ENCODE results near the gene MACROD1. TPM values are rescaled to one million over a fixed set of nuclear protein-coding genes. Genes with fewer than 3 reads are reported as not detected.

Gene MACROD1
- polyA plus RNA-seq, 1 donor (not counting 4 experiments of a cell fraction or from before 2014, with no cell fraction given) = 4.6 TPM

DNA sequence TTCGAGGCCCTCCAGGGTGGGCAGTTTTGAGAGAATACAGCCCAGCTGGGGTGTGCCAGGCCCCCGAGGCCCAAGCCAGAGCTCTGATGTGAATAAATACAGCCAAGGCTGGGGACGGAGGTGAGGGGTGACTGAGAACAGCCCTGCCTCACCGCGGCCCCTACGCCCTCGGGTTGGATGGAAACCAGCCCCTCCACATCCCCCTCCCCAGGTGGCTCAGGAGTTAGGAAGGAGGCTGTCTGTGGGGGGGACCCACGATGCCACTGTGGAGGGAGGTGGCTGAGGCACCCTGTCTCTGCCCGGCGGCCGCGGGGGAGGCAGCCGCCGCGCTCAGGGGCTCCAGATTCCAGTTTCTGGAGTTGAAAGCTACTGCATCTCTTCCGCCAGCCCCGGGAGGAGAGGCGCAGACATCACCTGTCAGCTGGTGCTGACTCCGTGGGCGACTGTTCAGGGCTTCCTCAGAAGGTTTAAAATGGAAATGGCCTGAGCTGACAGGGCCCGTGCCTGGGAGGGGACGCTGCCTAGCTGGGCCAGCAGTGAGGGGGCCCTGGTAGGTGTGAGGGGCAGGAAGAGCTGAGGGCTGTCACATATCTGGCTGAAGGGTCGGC, 128.8 kb downstream of the MACROD1 start:
- no peak overlapping the region for H2AFZ ChIP-seq (ENCODE audit: control insufficient read depth, low read length)
- H3K27ac ChIP-seq (ENCODE audit: control insufficient read depth, insufficient read depth, low read length) = no peak overlapping the region
- dilution Hi-C loops (cut with MboI; ENCODE audit: extremely low pct_ligation_motif_present, low sequenced_read_pairs) = no loop called here
- no peak for FAIRE-seq
- no peak overlapping the region for H3K4me2 ChIP-seq (ENCODE audit: control insufficient read depth, extremely low read depth, insufficient read depth, low read depth, low read length)
- no peaks in the 10 kb centered on the region for H3K4me1 ChIP-seq (ENCODE audit: control insufficient read depth, extremely low read depth, insufficient read depth, low read length)
- peaks cover 4% of the 10 kb centered on the region for H4K20me1 ChIP-seq (ENCODE audit: control insufficient read depth, extremely low read depth, insufficient read depth, low read length)
- H3K9me3 ChIP-seq (ENCODE audit: control insufficient read depth, low read depth, low read length) = no peaks in the 10 kb centered on the region
- H3K9ac ChIP-seq (ENCODE audit: control insufficient read depth, extremely low read depth, insufficient read depth, low read length) = no peak overlapping the region
- no peaks in the 10 kb centered on the region for H3K79me2 ChIP-seq (ENCODE audit: control insufficient read depth, insufficient read depth, low read length)
- no peak overlapping the region for H3K4me3 ChIP-seq (ENCODE audit: control insufficient read depth in 2 of 3, extremely low read depth in 1 of 3, insufficient read depth in 2 of 3, low read depth in 1 of 3, low read length in 3 of 3)
- H3K9me1 ChIP-seq (ENCODE audit: control insufficient read depth, extremely low read depth, insufficient read depth, low read length) = no peaks in the 10 kb centered on the region
- peaks cover 54% of the 10 kb centered on the region for H3K27me3 ChIP-seq (ENCODE audit: control insufficient read depth, extremely low read depth, insufficient read depth, low read length)
- DNase-seq (ENCODE audit: low read depth, low spot score) = no peak
- no peaks in the 10 kb centered on the region for H3K36me3 ChIP-seq (ENCODE audit: control insufficient read depth in 2 of 2, extremely low read depth in 1 of 2, insufficient read depth in 2 of 2, low read length in 2 of 2)
- TF ChIP-seq, protein P1, sequence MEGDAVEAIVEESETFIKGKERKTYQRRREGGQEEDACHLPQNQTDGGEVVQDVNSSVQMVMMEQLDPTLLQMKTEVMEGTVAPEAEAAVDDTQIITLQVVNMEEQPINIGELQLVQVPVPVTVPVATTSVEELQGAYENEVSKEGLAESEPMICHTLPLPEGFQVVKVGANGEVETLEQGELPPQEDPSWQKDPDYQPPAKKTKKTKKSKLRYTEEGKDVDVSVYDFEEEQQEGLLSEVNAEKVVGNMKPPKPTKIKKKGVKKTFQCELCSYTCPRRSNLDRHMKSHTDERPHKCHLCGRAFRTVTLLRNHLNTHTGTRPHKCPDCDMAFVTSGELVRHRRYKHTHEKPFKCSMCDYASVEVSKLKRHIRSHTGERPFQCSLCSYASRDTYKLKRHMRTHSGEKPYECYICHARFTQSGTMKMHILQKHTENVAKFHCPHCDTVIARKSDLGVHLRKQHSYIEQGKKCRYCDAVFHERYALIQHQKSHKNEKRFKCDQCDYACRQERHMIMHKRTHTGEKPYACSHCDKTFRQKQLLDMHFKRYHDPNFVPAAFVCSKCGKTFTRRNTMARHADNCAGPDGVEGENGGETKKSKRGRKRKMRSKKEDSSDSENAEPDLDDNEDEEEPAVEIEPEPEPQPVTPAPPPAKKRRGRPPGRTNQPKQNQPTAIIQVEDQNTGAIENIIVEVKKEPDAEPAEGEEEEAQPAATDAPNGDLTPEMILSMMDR (optimal IDR thresholded peaks at IDR 0.05 in 1 of 3, IDR thresholded peaks at IDR 0.05 in 1 of 3, conservative IDR thresholded peaks at IDR 0.05 in 1 of 3; ENCODE audit: extremely low read depth in 1 of 3, insufficient read depth in 2 of 3, low read length in 3 of 3) = no peak
- peak; percentile 27 for TF ChIP-seq EZH2 (IDR thresholded peaks at IDR 0.05; ENCODE audit: low read length)

DNA sequence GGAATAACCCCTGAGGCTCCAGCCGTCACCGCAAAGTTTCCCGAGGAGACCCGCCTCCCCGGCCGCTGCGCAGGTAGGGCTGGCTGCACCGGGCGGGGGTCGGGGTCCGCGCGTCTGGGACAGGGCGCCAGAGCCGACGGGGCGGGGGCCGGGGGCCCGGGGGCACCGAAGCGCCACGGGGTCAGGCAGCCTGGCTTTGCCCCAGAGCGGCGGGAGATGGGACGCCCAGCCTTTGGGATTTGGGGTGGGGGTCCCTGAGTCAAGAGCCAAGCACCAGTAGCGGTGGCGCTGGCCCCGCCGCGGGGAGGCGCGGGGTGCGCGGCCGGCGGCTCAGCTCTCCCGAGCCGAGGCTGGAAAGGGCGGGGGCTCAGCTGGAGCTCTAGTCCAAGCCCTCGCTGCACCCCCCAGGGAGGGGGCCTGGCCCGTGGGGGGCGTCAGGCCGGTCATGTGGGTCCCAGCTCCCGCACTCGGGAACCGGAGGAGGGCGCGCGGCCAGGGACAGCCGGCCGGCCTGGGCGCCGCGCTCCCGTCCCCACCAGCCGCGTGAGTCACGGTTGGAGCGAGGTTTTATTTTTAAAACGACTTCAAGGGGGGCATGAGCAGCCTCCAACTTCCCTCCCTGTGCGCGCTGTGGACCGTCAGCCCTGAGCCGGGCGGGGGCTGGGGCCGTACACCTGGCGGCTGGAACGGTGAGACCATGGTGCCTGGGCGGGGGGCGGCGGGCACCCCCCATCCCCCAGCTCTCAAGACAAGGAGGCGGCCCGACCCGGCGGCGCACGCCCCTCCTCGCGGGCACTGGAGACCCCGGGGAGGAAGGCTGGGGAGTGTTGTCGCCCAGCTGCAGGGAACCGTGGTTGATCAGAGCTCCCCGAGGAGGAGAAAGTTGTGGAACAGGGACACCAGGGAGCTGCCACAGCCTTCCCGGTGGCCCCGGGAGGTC, 129.6 kb downstream of the MACROD1 start:
- Histone ChIP-seq H3K4me1 (ENCODE audit: control insufficient read depth, extremely low read depth, insufficient read depth, low read length) (no peaks in the 10 kb centered on the region), H3K27me3 (ENCODE audit: control insufficient read depth, extremely low read depth, insufficient read depth, low read length) (peaks cover 54% of the 10 kb centered on the region), H3K79me2 (ENCODE audit: control insufficient read depth, insufficient read depth, low read length) (no peaks in the 10 kb centered on the region), H3K9me3 (ENCODE audit: control insufficient read depth, low read depth, low read length) (no peaks in the 10 kb centered on the region), H3K9me1 (ENCODE audit: control insufficient read depth, extremely low read depth, insufficient read depth, low read length) (no peaks in the 10 kb centered on the region), H3K4me2 (ENCODE audit: control insufficient read depth, extremely low read depth, insufficient read depth, low read depth, low read length) (peak overlapping the region; percentile 22), H3K9ac (ENCODE audit: control insufficient read depth, extremely low read depth, insufficient read depth, low read length) (no peak overlapping the region), H3K27ac (ENCODE audit: control insufficient read depth, insufficient read depth, low read length) (no peak overlapping the region), H3K36me3 (ENCODE audit: control insufficient read depth in 2 of 2, extremely low read depth in 1 of 2, insufficient read depth in 2 of 2, low read length in 2 of 2) (no peaks in the 10 kb centered on the region), H2AFZ (ENCODE audit: control insufficient read depth, low read length) (no peak overlapping the region), H3K4me3 (ENCODE audit: control insufficient read depth in 2 of 3, extremely low read depth in 1 of 3, insufficient read depth in 2 of 3, low read depth in 1 of 3, low read length in 3 of 3) (peak overlapping the region in 1 of 3 experiments; percentile 10), H4K20me1 (ENCODE audit: control insufficient read depth, extremely low read depth, insufficient read depth, low read length) (peaks cover 4% of the 10 kb centered on the region)
- TF ChIP-seq, protein P1 (optimal IDR thresholded peaks at IDR 0.05 in 1 of 3, IDR thresholded peaks at IDR 0.05 in 1 of 3, conservative IDR thresholded peaks at IDR 0.05 in 1 of 3; ENCODE audit: extremely low read depth in 1 of 3, insufficient read depth in 2 of 3, low read length in 3 of 3) = no peak
- TF ChIP-seq EZH2 (IDR thresholded peaks at IDR 0.05; ENCODE audit: low read length) = peak; percentile 83
- DNase-seq (ENCODE audit: low read depth, low spot score) = no peak
- dilution Hi-C loops (cut with MboI; ENCODE audit: extremely low pct_ligation_motif_present, low sequenced_read_pairs) = no loop called here
- no peak for FAIRE-seq

Data from keratinocyte (primary cell).